D341Med (cell line): ENCODE data around the gene RPS6KA6.
A peak's percentile ranks its signal among the peaks of the same experiment; 100 is the strongest.
"Not testable (repeated sequence)": the region's sequence is repeated elsewhere in the genome, so short reads cannot be mapped to it uniquely, and the experiment has no call there.

Experiments used
- DNase-seq: peaks from one replicate; pipeline ENCODE4 v3.0.0; 2012; ENCODE audit warnings: low spot score

The RPS6KA6 gene

GRCh38 chrX:84162401-84162800, 25.6 kb downstream of the RPS6KA6 start:
- DNase-seq, result no peak

GRCh38 chrX:84161641-84162040, 26.4 kb downstream of the RPS6KA6 start:
- no peak for DNase-seq

GRCh38 chrX:84160736-84161135, 27.3 kb downstream of the RPS6KA6 start:
- no peak for DNase-seq

- no peak for DNase-seq
These were observed 31.2 kb downstream of the RPS6KA6 start for GRCh38 chrX:84156821-84157220.

- no peak for DNase-seq
These were observed 32.1 kb downstream of the RPS6KA6 start for GRCh38 chrX:84155938-84156337.

- no peak for DNase-seq
These were observed 34.5 kb downstream of the RPS6KA6 start for GRCh38 chrX:84153538-84153937.

GRCh38 chrX:84144991-84145390, 43.0 kb downstream of the RPS6KA6 start:
- no peak for DNase-seq

- DNase-seq, result no peak
These were observed 43.7 kb downstream of the RPS6KA6 start for GRCh38 chrX:84144281-84144680.

- DNase-seq, result no peak
These were observed 55.0 kb downstream of the RPS6KA6 start for GRCh38 chrX:84133023-84133422.

GRCh38 chrX:84123585-84123984, 64.4 kb downstream of the RPS6KA6 start:
- no peak for DNase-seq

- DNase-seq, result no peak
These were observed 69.2 kb downstream of the RPS6KA6 start for GRCh38 chrX:84118769-84119168.

- no peak for DNase-seq
These were observed 69.7 kb downstream of the RPS6KA6 start for GRCh38 chrX:84118315-84118714.

- DNase-seq, result no peak
These were observed 79.4 kb downstream of the RPS6KA6 start for GRCh38 chrX:84108584-84108983.

GRCh38 chrX:84099120-84099519, 88.9 kb downstream of the RPS6KA6 start:
- DNase-seq, result no peak

- not testable (repeated sequence) for DNase-seq
These were observed 108.4 kb downstream of the RPS6KA6 start for GRCh38 chrX:84079479-84080197.

- DNase-seq, result no peak
These were observed 109.0 kb downstream of the RPS6KA6 start for GRCh38 chrX:84078991-84079390.

GRCh38 chrX:84064814-84065213, 123.2 kb downstream of the RPS6KA6 start:
- no peak for DNase-seq

- DNase-seq, result no peak
These were observed 123.8 kb downstream of the RPS6KA6 start for GRCh38 chrX:84064164-84064563.

- DNase-seq, result peak; percentile 6
These were observed 140.7 kb downstream of the RPS6KA6 start for GRCh38 chrX:84047339-84047738.

GRCh38 chrX:84046403-84046984, 141.5 kb downstream of the RPS6KA6 start:
- peak; percentile 43 for DNase-seq

- DNase-seq, result no peak
These were observed 143.9 kb downstream of the RPS6KA6 start for GRCh38 chrX:84044051-84044450.
